Neural cell (in vitro differentiated cells): ENCODE data around the gene REXO2. TPM values are rescaled to one million over a fixed set of nuclear protein-coding genes. Genes with fewer than 3 reads are reported as not detected.

Experiments
- H2AFZ ChIP-seq: fragments of 200-600, 300-800 bp; sonication (generic), shearing (Covaris generic); 2 replicates; pipeline ENCODE4 v1.6.0; 2014; ENCODE audit warnings: low read depth, mild to moderate bottlenecking, antibody characterized with exemption, low read length, moderate library complexity
- H3F3A ChIP-seq: fragments of 200-600 bp; shearing (Covaris generic); 2 replicates; pipeline ENCODE4 v1.6.1; 2016; ENCODE audit warnings: mild to moderate bottlenecking, moderate library complexity, mixed read lengths, antibody characterized with exemption, low read length; ENCODE audit not compliant: insufficient read depth, poor library complexity, severe bottlenecking
- H3K27ac ChIP-seq: fragments of 200-600, 300-800 bp; sonication (generic), shearing (Covaris generic); 2 replicates; pipeline ENCODE4 v1.5.1; 2014; ENCODE audit warnings: mild to moderate bottlenecking, low read length, moderate library complexity
- H3K27me3 ChIP-seq: fragments of 300-800, 200-600 bp; sonication (generic), shearing (Covaris generic); 2 replicates; pipeline ENCODE4 v1.6.0; 2014; ENCODE audit warnings: mild to moderate bottlenecking, low read depth, low read length, moderate library complexity; ENCODE audit not compliant: insufficient read depth
- H3K36me3 ChIP-seq: fragments of 300-800, 200-600 bp; sonication (generic), shearing (Covaris generic); 2 replicates; pipeline ENCODE4 v1.5.1; 2014; ENCODE audit warnings: mild to moderate bottlenecking, antibody characterized with exemption, low read length, moderate library complexity; ENCODE audit not compliant: insufficient read depth
- H3K4me2 ChIP-seq: fragments of 300-800, 200-600 bp; sonication (generic), shearing (Covaris generic); 2 replicates; pipeline ENCODE4 v1.6.0; 2014; ENCODE audit warnings: mild to moderate bottlenecking, low read length
- H3K4me3 ChIP-seq: fragments of 300-800, 200-600 bp; sonication (generic), shearing (Covaris generic); 2 replicates; pipeline ENCODE4 v1.5.1; 2014; ENCODE audit warnings: mild to moderate bottlenecking, low read length, moderate library complexity
- H3K79me2 ChIP-seq: fragments of 200-600 bp; shearing (Covaris generic); replicated peaks from 2 replicates; pipeline ENCODE4 v1.6.0; 2014; ENCODE audit warnings: mild to moderate bottlenecking, low read length, moderate library complexity; ENCODE audit not compliant: insufficient read depth
- H3K9ac ChIP-seq: fragments of 300-800, 200-600 bp; sonication (generic), shearing (Covaris generic); 2 replicates; pipeline ENCODE4 v1.6.1; 2016; ENCODE audit warnings: mild to moderate bottlenecking, low read length, mixed read lengths
- H3K9me2 ChIP-seq: fragments of 200-600 bp; shearing (Covaris generic); 2 replicates; pipeline ENCODE4 v1.6.1; 2016; ENCODE audit warnings: mild to moderate bottlenecking, low read length, mixed read lengths; ENCODE audit not compliant: insufficient read depth
- H3K9me3 ChIP-seq: fragments of 200-600, 300-800 bp; sonication (generic), shearing (Covaris generic); 2 replicates; pipeline ENCODE4 v1.6.1; 2016; ENCODE audit warnings: mild to moderate bottlenecking, mixed run types, low read length, moderate library complexity, mixed read lengths
- H4K20me1 ChIP-seq: fragments of 200-600 bp; shearing (Covaris generic); 2 replicates; pipeline ENCODE4 v1.6.1; 2016; ENCODE audit warnings: mild to moderate bottlenecking, mixed run types; ENCODE audit not compliant: insufficient read depth
- EP300 ChIP-seq: fragments of 450-650 bp; conservative IDR thresholded peaks from 2 replicates; pipeline ENCODE4 v1.6.1; 2014; ENCODE audit warnings: antibody characterized with exemption, mild to moderate bottlenecking, moderate library complexity; ENCODE audit not compliant: poor library complexity, severe bottlenecking
- EZH2 ChIP-seq: fragments of 200-600, 300-800 bp; shearing (Covaris generic), sonication (generic); IDR thresholded peaks from 2 replicates; pipeline ENCODE4 v1.6.1; 2014; ENCODE audit warnings: antibody characterized with exemption, low read length, borderline replicate concordance, mild to moderate bottlenecking; ENCODE audit not compliant: insufficient read depth, poor library complexity, severe bottlenecking
- MXI1 ChIP-seq: fragments of 450-650 bp; conservative IDR thresholded peaks from 2 replicates; pipeline ENCODE4 v1.6.1; 2014; ENCODE audit warnings: antibody characterized with exemption, mild to moderate bottlenecking; ENCODE audit not compliant: poor library complexity, severe bottlenecking
- POLR2AphosphoS5 ChIP-seq: IDR thresholded peaks from 2 replicates; pipeline ENCODE4 v1.6.1; 2012
- RAD21 ChIP-seq: fragments of 450-650 bp; conservative IDR thresholded peaks from 2 replicates; pipeline ENCODE4 v1.6.1; 2014; ENCODE audit warnings: antibody characterized with exemption, mild to moderate bottlenecking, moderate library complexity
- REST ChIP-seq: IDR thresholded peaks from 2 replicates; pipeline ENCODE4 v1.6.1; 2012; ENCODE audit warnings: borderline replicate concordance
- SMC3 ChIP-seq: fragments of 450-650 bp; conservative IDR thresholded peaks from 2 replicates; pipeline ENCODE4 v1.6.1; 2014; ENCODE audit warnings: antibody characterized with exemption, mild to moderate bottlenecking, moderate library complexity; ENCODE audit not compliant: poor library complexity
- TAF1 ChIP-seq: IDR thresholded peaks from 2 replicates; pipeline ENCODE4 v1.6.1; 2012; ENCODE audit warnings: low read depth
- polyA plus RNA-seq: library from polyadenylated mRNA; depleted of rRNA; stranded (reverse); fragments of >200 nt; gene quantifications from 2 replicates; pipeline ENCODE4 v1.2.3, GENCODE V29; 2014
- TF ChIP-seq, protein P1 (sequence below): fragments of 450-650 bp; IDR thresholded peaks from 2 replicates; pipeline ENCODE4 v1.5.1; 2014; ENCODE audit warnings: antibody characterized with exemption, mild to moderate bottlenecking, moderate library complexity; ENCODE audit not compliant: poor library complexity, severe bottlenecking

The REXO2 gene
- polyA plus RNA-seq, 1 donor from 2014 or later: 48.8 TPM

- Histone ChIP-seq H4K20me1 (no peaks in the 10 kb centered on the region), H3K36me3 (no peaks in the 10 kb centered on the region), H3K4me3 (no peak overlapping the region), H3K27me3 (no peaks in the 10 kb centered on the region), H3K79me2 (no peaks in the 10 kb centered on the region), H3K9ac (no peak overlapping the region), H3K9me2 (no peaks in the 10 kb centered on the region), H3F3A (no peaks in the 10 kb centered on the region), H3K27ac (no peak overlapping the region), H3K4me2 (no peak overlapping the region), H3K9me3 (no peaks in the 10 kb centered on the region), H2AFZ (no peak overlapping the region)
- no peak for TF ChIP-seq RAD21
- no peak for TF ChIP-seq EP300
- TF ChIP-seq EZH2: no peak
- no peak for TF ChIP-seq POLR2AphosphoS5
- TF ChIP-seq REST: no peak
- TF ChIP-seq, protein P1, sequence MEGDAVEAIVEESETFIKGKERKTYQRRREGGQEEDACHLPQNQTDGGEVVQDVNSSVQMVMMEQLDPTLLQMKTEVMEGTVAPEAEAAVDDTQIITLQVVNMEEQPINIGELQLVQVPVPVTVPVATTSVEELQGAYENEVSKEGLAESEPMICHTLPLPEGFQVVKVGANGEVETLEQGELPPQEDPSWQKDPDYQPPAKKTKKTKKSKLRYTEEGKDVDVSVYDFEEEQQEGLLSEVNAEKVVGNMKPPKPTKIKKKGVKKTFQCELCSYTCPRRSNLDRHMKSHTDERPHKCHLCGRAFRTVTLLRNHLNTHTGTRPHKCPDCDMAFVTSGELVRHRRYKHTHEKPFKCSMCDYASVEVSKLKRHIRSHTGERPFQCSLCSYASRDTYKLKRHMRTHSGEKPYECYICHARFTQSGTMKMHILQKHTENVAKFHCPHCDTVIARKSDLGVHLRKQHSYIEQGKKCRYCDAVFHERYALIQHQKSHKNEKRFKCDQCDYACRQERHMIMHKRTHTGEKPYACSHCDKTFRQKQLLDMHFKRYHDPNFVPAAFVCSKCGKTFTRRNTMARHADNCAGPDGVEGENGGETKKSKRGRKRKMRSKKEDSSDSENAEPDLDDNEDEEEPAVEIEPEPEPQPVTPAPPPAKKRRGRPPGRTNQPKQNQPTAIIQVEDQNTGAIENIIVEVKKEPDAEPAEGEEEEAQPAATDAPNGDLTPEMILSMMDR: no peak
- TF ChIP-seq MXI1: no peak
- no peak for TF ChIP-seq SMC3
- TF ChIP-seq TAF1: no peak
These were observed 27.5 kb downstream of the REXO2 start for GRCh38 chr11:114466742-114467141.

DNA sequence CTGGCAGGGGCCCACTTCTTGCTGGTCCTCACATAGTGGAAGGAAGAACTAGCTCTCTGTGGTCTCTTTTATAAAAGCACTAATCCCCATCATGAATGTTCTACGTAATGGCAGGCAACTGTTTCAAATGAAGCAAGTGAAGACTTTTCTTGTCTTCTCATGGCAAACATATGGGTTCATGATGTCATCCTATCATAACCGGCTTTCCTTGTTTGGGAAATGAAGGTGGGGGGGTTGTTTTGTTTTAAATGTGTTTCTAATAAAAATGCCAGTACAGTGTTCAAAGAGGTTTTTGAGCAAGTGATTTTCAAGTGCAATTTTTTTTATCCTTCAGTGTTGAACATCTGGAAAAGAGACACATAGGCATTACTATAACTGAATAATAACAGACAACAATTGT, 33.4 kb downstream of the REXO2 start:
- H3K4me3 ChIP-seq: no peak overlapping the region
- H3K9ac ChIP-seq: no peak overlapping the region

More for the DNA sequence above, 33.4 kb downstream of the REXO2 start:
- H3F3A ChIP-seq: no peaks in the 10 kb centered on the region
- H3K4me2 ChIP-seq: no peak overlapping the region
- H4K20me1 ChIP-seq: no peaks in the 10 kb centered on the region
- no peak overlapping the region for H2AFZ ChIP-seq
- no peaks in the 10 kb centered on the region for H3K27me3 ChIP-seq
- H3K36me3 ChIP-seq: no peaks in the 10 kb centered on the region
- H3K79me2 ChIP-seq: no peaks in the 10 kb centered on the region
- H3K9me2 ChIP-seq: no peaks in the 10 kb centered on the region
- H3K27ac ChIP-seq: no peak overlapping the region
- TF ChIP-seq TAF1: no peak
- no peak for TF ChIP-seq POLR2AphosphoS5
- TF ChIP-seq REST: no peak
- H3K9me3 ChIP-seq: no peaks in the 10 kb centered on the region
